ENCODE measurements around the gene PARL.

Gene PARL

DNA sequence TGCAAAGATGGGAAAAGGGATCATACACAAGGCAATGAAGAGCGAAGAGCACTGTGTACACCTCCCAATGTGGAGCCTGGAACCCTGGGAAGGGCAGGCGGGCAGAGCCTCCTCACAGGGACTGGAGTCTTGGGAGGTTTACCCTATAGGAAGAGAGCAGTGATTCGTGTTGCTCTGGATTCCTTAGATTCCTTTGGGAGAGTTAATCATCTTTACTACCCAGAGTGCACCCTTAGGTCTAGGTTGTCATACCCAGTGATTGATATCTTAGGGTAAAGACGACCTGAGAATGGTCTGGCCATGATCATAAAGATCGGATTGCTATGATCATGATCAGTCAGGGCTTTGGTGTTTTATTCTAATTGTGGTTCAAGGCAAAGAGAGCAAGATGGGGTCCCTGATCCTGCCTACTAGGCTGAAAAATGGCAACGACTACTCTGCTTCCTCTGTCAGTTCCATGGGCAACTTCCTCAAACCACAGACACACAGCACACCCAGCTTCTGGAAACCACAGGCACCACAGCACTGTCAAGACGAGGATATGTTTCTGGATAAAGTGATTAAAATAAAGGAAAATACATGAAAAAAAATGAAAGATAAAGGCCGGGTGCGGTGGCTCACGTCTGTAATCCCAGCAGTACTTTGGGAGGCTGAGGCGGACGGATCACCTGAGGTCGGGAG is 38.9 kb downstream of the PARL start:
- no peak for DNase-seq

DNA sequence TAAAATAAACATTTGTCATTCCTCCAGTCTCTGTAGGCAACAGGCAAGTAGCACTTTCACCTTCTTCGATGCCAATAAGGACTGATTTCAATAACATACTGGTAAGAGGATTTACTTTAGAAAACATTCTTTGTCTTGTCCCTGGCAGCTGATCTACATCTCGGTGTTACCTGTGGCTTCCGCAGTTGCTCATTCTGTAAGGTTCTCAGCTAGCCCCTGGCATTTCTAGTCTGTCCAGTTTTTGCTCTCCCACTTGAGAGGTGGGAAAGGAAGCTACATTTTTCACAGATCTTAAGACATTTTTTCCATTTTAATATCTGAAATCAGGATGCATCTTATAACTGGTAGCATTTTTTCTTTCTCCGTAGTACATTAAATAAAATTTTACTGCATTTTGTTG is 39.6 kb downstream of the PARL start:
- no peak for DNase-seq

DNA sequence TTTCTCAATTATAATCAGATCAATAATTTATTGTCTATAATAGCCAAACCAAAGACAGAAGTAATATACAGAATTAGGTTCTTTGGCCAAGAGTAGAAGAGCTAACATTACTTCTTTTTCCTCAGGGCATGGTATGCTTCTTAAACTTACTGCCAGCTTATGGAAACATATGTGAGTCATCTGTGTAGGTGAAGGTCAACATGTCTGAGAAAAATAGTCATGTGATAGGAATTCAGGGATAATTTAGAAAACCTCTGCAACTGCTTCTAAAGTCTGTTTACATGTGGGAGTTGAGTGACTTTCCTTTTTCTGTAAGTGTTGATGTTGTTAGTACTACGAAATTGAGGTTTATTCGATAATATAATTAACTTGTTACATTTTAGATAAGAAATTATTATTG is 40.1 kb downstream of the PARL start:
- DNase-seq = no peak

DNA sequence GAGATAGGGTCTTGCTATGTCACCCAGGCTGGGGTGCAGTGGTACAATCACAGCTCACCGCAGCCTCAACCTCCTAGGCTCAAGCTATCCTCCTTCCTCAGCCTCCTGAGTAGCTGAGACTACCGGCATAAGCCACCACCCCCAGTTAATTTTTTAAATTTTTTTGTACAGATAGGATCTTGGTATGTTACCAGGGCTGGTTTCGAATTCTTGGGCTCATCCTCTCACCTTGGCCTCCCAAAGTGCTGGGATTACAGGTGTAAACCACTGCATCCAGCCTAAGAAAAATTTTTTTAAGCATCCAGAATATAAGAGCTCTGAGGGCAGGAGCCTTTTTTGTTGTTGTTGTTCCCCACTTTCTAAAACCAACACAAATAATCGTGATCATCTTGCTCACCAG is 44.9 kb downstream of the PARL start:
- no peak for DNase-seq

DNA sequence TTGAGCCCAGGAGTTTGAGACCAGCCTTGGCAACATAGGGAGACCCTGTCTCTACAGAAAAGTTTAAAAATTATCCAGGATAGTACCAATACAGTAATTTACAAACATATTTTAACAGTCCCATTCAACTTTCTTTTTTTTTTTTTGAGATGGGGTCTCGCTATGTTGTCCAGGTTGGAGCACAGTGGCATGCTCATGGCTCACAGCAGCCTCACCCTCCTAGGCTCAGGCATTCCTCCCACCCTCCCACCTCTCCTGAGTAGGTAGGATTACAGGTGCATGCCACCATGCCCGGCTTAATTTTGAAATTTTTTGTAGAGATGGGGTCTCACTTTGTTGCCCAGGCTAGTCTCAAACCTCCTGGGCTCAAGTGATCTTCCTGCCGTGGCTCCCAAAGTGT is 46.8 kb downstream of the PARL start:
- no peak for DNase-seq

DNA sequence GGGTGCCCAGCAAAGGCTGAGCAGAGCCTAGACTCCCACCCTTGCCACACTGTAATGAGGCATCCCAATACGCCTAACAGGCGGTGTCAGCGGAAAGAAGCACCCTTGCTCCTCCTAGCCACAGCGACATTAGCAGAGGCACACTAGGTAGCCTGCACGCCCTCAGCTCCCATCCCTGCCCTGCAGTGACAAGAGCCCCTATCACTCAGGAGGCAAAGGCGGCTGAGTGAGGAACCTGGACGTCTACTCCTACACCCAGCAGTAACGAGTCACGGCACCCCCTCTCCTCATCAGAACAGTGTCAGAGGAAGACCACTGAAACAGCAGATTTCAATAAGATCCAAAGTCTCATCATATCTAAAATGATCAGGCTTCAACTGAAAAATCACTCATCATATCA is 47.3 kb downstream of the PARL start:
- DNase-seq = no peak

DNA sequence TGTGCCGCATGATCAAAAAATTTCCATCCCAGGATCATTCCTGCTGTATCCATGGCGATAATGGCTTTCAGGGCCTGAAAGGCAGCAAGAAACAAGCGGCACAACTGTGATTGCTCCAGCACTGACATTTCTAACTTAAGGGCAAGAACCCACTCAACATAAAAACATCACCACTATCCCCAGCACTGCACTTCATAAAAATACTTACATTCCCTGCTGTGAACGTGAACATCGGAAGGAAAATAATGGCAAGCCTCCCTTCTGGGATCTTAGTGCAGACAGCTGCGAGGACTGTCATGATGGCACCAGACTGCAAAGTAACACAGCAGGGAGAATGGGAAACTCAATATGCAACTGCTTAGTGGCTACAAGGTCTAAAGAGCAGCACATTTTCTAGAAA is 51.2 kb downstream of the PARL start:
- DNase-seq = no peak

DNA sequence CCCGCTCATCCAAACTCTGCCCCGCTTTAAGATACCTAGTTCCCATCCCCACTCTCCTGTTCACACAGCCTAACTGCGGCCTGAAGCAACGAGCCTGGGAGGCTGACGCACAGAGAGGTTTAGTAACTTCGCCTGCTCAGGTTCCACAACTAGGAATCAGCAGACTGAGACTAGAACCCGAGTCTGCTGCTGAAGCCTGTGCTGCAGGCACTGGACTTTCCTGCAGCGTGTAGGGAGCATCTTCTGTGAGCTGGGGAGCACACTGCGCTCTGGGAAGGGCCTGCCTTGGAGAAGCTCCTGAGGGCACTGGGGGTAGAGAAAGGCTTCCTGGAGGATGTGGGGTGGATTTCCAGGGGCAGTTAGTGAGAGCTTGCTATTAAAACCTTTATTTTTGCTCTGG is 54.5 kb downstream of the PARL start:
- no peak for DNase-seq

DNA sequence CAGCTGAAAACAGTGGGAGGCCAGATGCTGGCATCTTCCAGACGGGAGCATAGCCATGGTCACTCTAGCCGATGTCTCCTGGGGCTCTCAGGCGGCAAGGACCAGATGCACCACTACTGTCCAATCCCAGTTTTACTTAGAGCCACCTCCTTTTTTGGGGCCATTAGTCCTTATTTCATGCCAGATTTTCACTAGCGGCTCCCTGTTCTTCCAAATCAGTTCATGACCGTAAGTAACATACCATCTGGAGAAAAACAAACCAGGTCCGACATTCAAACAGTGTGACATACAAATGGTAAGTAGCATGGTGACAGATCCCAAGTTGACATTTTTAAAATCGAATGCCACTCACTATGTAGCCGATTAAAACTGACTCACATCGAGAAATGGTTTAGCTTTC is 55.2 kb downstream of the PARL start:
- DNase-seq = no peak

DNA sequence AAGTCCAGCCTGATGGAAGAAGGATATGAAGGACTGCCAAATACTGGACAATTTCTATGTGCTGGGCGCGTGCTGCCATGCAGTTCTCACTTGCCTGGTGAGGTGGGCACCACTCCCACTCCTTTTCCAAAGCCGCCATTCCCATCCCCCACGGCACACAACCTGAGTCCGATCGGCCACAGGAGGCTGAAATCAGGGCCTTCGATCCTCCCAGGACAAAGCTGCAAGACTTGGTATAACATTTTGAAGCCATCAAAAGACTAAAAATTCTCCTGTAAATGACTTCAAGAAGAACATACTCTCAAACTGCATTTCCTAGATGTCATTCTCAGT is 56.2 kb downstream of the PARL start:
- no peak for DNase-seq

DNA sequence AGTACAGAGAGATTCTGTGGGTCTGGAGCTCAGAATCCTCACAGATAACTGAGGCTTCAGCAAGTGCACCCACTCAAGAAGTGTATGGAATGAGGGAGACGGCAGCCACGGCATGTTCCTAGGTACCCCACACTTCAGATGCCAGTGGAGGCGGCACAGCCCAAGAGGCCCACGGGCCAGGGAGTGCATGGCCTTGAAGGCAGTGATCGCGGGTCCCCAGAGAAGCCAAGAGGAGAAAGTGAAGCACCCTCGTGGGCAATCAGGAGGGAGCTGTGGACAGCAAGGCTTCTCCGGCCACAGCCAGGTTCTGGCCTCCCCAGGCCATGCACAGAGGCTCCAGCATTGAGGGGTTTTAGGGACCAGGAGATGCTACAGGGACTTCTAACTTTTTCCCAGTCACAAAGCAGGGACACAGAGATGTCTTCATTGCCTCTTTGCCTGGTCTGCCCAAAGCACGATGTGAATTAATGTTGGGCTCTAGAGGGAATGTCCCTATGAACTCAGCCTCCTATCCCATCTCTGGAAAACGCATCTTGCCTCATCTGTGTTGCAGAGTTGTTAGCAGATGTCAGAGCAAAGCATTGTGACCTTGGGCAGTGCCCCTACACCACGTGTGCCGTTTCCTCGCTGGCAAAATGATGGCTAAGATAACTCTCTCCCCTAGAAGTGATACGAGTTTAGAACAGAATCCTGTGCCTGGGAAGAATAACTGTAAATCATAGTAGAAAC is 56.7 kb downstream of the PARL start:
- DNase-seq = no peak

DNA sequence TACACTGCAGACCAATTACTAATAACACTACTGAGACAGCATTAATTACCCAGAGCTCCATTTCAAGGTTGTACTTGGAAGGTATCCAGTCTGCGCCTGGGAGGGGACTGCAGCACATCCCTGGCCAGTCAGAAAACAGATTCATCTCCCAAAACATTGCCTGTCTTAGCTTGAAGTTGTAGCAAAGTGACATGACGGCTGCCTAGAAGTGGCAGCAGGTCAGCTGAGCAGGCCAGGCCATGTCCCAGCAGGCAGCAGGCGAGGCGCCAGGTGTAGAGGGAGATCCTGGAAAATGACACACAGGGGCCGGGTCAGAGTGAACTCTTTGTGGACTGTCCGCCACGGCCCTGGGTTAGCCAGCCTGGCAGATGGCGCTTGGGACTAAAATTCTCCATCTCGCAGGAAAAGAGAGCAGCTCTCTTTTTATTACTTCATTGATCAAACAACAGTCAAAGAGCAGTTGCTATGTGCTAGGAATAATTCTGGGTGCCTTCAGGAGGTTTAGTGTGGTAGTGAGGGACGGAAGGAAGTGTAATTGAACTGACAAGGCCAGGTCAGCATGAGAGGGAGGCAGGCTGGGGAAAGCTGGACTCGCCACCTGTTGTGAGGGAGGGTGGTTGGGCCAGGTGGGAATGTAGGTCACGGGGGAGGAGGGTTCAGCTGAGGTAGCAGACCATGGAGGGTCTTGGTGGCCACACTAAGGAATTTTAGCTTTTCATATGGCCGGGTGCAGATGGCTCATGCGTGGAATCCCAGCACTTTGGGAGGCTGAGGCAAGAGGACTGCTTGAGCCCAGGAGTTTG is 58.0 kb downstream of the PARL start:
- DNase-seq = no peak

DNA sequence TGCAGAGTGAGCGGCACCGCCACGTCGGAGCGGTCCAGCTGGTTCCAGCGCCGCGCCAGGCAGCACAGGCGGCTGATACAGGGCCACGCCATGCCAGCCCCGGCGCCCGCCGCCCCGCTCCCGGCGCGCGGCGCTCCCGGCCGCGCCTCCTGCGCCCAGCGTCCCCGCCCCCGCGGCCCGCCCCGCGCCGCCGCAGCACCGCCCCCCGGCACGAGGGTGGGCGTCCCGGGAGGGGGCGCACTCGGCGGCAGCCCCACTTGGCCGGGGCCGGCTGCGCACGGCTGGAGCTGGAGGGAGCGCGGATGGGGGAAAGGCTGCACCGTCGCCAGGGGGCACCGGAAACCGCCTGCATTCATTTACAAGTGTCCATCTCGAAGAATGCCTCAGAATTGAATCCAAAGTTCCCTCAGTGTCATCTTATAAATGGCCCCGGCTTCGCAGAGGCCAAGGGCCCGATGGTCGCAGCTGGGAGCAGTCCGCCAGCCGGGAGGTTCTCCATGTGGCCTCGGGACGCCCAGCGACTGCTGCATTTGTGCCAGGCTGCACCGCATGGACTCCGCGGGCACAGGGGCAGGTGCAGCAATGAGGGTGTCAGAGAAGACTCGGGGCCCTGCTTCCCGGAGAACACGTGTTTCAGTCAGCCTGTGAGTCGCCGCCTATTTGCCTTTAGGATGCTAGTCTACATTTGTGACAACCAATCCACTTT is 59.1 kb downstream of the PARL start, which contains the start of gene MAP6D1:
Gene MAP6D1 (minus strand): TSS at position 122 of the 706 bp plus-strand sequence. CDS start 30 bp downstream, at position 92.
- peak; percentile 83 for DNase-seq

DNA sequence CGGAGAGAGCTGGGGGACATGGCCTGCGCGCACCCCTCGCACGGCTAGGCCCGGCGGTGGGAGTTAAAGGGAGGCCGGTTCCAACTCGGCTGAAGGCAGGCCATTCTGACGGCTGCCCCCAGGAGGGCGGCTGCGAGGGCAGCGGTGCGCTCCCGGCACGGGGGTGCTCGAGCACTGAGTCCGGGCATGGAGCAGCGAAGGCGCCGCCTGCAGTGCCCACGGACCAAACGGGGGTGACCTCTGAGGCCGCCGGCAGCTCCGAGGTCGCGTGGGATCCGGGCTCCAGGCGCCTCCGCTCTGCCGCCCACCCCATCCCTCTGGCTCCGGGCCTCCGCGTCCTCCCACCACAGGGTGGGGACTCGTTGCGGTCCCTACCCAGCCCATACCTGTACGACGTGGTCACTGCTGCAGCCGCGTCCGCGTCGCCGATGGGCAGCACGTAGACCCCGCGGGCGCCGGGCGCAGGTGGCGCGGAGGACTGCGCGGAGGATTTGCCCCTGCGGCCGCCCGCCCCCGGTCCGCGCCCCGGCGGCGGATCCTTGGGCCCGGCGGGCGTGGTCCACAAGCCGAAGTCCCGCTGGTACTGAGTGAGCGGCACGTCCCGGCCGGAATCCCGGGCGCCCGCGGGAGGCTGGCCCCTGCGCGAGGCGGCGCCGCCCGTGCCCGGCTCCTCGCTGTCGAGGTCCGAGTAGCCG is 59.8 kb downstream of the PARL start:
- peak; percentile 56 for DNase-seq

DNA sequence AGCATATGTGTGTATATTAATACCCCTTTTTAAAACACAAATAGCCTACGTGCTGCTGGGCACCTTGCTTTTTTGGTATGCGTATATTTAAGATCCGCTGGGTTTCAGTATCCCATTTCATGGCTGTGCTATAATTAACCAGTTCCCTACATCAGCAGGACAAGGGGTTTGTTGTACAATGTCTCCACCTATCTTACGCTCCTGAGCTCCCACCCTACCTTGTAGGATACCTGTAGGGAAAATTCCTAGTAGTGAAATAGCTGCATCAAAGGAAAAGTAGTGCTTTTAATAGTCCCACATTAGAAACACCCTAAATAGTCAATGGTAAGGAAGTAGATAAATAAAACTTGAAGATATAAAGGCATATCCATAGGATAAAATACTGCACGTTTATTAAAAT is 60.7 kb downstream of the PARL start:
- peak; percentile 67 for DNase-seq

DNA sequence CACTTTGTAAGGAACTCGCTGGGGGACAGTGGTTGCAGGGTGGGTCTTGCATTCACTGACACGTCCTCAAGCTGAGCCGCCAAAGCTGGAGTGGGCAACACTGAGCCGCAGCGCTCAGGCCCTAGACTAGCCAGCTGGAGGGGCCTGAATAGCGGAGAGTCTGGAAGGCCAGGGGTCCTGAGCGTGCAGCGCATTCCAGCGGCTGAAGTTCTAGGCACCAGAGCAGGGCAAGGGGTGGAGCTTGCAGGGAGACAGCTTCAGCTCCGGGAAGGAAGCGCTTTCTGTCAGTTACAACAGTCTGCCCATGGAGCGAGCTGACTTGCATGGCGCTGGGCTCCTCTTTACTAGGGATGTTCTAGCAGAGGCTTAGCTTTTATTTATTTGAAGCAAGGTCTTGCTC is 62.0 kb downstream of the PARL start:
- no peak for DNase-seq

DNA sequence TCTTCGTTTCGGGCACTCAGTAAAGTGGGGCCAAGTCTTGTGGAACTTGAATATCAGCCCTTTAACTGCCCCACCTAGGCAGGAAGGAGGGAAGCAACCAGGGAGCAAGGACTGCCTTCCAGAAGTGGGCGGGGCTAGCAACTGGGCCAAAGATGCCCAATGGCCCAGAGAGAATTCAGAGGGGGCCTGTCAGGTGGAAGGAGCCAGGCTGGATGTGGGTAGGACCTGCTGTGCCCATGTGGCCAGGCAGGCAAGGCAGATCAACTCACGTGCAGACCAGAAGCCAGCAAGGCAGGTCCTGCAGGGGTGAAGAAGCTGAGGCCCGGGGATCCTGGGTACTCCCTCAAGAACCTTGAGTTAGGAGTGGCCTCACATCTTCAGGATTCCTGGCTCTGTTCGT is 64.8 kb downstream of the PARL start:
- no peak for DNase-seq

DNA sequence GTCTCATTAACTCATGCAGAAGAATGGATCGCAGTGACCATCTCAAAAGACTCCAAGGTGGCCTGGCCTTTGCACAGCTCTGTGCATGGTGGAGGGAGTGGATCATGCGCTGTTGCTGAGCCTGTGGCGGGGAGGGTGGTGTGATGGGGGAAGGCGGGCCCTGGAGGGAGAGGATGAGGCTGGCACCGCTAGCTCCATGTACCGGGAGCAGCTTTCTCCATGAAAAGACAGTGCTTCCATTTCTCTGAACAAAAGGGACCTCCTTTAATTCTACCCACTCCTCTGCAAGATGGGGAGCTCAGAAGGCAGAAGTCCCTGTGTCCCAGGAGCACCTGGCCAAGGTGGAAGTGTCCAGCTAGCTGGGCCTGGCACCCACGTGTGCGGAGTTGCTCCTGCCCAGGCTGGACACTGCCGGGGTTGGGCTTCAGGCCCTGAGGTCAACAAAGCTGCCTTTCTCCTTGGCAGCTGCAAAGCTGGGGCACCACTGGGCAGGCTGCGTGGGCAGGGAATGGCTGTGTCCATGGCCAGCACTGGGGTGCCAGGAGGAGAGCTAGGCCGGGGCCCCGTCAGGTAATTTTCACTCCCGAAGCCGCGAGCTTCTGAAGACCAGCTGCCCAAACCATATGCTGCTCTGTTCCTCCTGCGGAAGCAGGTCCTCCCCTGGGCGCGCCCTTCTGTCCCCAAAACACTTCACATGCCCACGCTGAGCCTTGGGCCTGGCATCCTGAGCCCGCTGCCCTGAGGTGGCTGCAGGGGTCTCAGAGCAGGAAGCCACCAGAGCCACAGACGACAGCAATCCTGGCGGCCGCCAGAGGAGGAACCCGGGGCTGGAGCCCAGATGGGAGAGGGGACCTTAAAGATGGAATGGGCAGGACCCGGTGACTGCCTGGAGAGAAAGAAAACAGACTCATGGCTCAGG is 65.7 kb downstream of the PARL start:
- no peak for DNase-seq

DNA sequence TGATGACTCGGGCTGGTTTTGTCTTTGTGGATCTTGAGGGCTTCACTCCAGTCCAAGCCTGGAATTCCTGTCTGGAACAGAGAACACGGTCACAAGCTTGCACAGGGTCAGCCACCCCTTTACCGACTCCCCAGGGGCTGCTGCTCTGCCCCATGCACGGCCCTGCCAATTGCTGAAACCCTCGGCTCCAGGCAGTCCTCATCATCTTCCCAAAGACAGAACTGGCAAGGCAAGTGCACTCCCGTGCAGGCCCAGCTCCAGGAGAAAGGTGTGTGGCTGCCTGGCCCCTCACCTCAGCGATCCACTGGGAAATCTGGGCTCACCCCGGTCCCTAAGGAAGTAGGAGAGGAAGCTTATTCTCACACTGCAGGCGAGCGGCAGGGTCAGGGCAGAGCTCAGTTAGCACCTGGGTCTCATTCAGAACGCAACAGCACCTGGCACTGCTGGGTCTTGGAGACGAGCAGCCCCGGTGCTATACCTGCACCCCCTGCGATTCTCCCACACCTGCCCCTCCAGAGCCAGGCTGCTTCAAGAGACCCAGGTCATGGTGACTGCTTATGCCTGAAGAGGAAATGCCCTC is 66.5 kb downstream of the PARL start:
- no peak for DNase-seq

DNA sequence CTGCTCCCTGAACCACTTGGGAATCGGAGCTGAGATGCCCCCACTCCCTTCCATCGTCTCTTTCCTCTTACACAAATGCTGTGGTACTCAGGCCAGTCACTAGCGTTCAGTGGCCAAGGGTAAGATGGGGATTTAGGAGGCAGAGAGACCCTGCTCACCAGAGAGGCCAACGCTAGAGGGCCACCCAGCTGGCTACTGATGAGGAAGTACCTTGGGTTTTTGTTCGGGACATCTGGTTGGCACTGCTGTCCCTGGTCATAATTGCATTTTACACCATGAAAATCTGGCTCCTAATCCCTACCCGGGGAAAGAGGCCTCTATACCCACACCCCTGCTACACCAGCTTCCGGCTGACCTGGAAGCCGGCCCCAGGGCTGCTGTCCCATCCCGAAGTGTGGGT is 67.0 kb downstream of the PARL start:
- no peak for DNase-seq
